HepG2 (cell line): Measurements from ENCODE around the gene ARHGAP26. TPM values are rescaled to one million over a fixed set of nuclear protein-coding genes. Genes with fewer than 3 reads are reported as not detected.
A peak's percentile ranks its signal among the peaks of the same experiment; 100 is the strongest.

ENCODE experiments used
- ARHGAP35 ChIP-seq: sonication (generic); formaldehyde crosslinking; IDR thresholded peaks from 2 replicates; pipeline ENCODE4 v1.9.0; 2022; ENCODE audit warnings: mild to moderate bottlenecking, inconsistent platforms, moderate library complexity, missing genetic modification reagents, borderline replicate concordance
- ATF7-NPFF ChIP-seq: sonication (generic); formaldehyde crosslinking; IDR thresholded peaks from 2 replicates; pipeline ENCODE4 v1.8.1; 2023; ENCODE audit warnings: mild to moderate bottlenecking, low read depth, missing genetic modification reagents, moderate library complexity
- GATAD2A ChIP-seq: IDR thresholded peaks from 2 replicates; pipeline ENCODE4 v1.6.1; 2016
- IKZF4 ChIP-seq: sonication (generic); formaldehyde crosslinking; IDR thresholded peaks from 2 replicates; pipeline ENCODE4 v1.5.1; 2020; ENCODE audit warnings: borderline replicate concordance, mild to moderate bottlenecking, low read depth, missing genetic modification reagents; ENCODE audit errors: not compliant biosample characterization
- NCOA1 ChIP-seq: sonication (generic); formaldehyde crosslinking; IDR thresholded peaks from 2 replicates; pipeline ENCODE4 v1.9.0; 2021; ENCODE audit warnings: missing genetic modification reagents
- ZFY ChIP-seq: sonication (generic); formaldehyde crosslinking; IDR thresholded peaks from 2 replicates; pipeline ENCODE4 v1.4.0; 2020; ENCODE audit warnings: missing genetic modification reagents
- ZNF274 ChIP-seq: sonication (generic); formaldehyde crosslinking; IDR thresholded peaks from 2 replicates; pipeline ENCODE4 v1.5.1; 2020; ENCODE audit warnings: mild to moderate bottlenecking, missing genetic modification reagents
- ZNF317 ChIP-seq: sonication (generic); formaldehyde crosslinking; IDR thresholded peaks from 2 replicates; pipeline ENCODE4 v1.5.0; 2020; ENCODE audit warnings: mild to moderate bottlenecking, missing genetic modification reagents
- ZNF326 ChIP-seq: sonication (generic); formaldehyde crosslinking; IDR thresholded peaks from 2 replicates; pipeline ENCODE4 v1.4.0; 2020; ENCODE audit warnings: missing genetic modification reagents, borderline replicate concordance
- ZNF496 ChIP-seq: sonication (generic); formaldehyde crosslinking; IDR thresholded peaks from 2 replicates; pipeline ENCODE4 v1.8.1; 2023; ENCODE audit warnings: mild to moderate bottlenecking, moderate library complexity, missing genetic modification reagents; ENCODE audit not compliant: insufficient replicate concordance
- polyA plus RNA-seq, 8 experiments: library from polyadenylated mRNA; depleted of rRNA in 3 of 8; stranded (reverse) in 7 of 8; unstranded in 1 of 8; fragments of >200 nt; fragmentation: Illumina TruSeq in 4 of 8; extraction: Trizol in 4 of 8; gene quantifications; 2 replicates each; pipeline versions ENCODE4 v1.2.1 to v1.2.3, GENCODE V29; 2011 to 2016; ENCODE audit warnings: low read depth in 4 of 8, missing spikeins in 1 of 8, mixed read lengths in 1 of 8; ENCODE audit not compliant: insufficient read depth in 1 of 8
- total RNA-seq, 5 experiments: library from RNA; depleted of rRNA; stranded (reverse); fragments of >200 nt; fragmentation: Illumina TruSeq; extraction: Trizol; gene quantifications; 2 replicates each; pipeline ENCODE4 v1.2.3, GENCODE V29; 2016; ENCODE audit warnings: low read depth in 1 of 5
- TF ChIP-seq, protein P1 (sequence below): sonication (generic); formaldehyde crosslinking; IDR thresholded peaks from 2 replicates; pipeline ENCODE4 v1.4.0; 2020; ENCODE audit warnings: missing genetic modification reagents, borderline replicate concordance
- TF ChIP-seq, protein P2 (sequence below): sonication (generic); formaldehyde crosslinking; IDR thresholded peaks from 2 replicates; pipeline ENCODE4 v1.4.0; 2020; ENCODE audit warnings: missing genetic modification reagents, borderline replicate concordance
- TF ChIP-seq, protein P3 (sequence below), 2 experiments: sonication (generic) in 1 of 2; formaldehyde crosslinking in 1 of 2; IDR thresholded peaks; 2 replicates each; pipeline versions ENCODE4 v1.6.1 to v1.9.0; 2014 to 2022; ENCODE audit warnings: antibody characterized with exemption in 1 of 2, borderline replicate concordance in 1 of 2, inconsistent platforms in 1 of 2, low read depth in 1 of 2, missing genetic modification reagents in 1 of 2

ARHGAP26 gene
- total and polyA plus RNA-seq, 2 of the 13 experiments (the other 11 are each of a cell fraction or from before 2014, with no cell fraction given) = 9.6 to 18.2 TPM

DNA sequence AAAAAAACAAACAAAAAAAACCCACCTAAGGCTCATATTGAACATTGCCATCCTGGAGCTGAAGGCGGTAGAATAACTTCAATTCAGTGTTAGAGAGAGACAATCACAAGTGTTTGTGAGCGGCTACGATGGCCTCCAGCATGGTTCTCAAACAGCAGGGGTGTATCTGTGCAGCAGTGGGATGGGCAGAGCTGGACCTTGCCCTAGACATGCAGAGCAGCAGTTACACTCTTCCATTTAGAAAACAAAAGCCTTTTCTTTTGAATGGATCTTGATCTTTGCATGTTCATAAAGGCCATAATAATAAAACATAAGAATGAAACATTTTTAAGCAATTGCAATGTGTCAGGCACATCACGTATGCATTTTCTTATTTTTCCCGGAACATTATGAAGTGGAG is 50.3 kb downstream of the ARHGAP26 start (continued):
- TF ChIP-seq, protein P1, sequence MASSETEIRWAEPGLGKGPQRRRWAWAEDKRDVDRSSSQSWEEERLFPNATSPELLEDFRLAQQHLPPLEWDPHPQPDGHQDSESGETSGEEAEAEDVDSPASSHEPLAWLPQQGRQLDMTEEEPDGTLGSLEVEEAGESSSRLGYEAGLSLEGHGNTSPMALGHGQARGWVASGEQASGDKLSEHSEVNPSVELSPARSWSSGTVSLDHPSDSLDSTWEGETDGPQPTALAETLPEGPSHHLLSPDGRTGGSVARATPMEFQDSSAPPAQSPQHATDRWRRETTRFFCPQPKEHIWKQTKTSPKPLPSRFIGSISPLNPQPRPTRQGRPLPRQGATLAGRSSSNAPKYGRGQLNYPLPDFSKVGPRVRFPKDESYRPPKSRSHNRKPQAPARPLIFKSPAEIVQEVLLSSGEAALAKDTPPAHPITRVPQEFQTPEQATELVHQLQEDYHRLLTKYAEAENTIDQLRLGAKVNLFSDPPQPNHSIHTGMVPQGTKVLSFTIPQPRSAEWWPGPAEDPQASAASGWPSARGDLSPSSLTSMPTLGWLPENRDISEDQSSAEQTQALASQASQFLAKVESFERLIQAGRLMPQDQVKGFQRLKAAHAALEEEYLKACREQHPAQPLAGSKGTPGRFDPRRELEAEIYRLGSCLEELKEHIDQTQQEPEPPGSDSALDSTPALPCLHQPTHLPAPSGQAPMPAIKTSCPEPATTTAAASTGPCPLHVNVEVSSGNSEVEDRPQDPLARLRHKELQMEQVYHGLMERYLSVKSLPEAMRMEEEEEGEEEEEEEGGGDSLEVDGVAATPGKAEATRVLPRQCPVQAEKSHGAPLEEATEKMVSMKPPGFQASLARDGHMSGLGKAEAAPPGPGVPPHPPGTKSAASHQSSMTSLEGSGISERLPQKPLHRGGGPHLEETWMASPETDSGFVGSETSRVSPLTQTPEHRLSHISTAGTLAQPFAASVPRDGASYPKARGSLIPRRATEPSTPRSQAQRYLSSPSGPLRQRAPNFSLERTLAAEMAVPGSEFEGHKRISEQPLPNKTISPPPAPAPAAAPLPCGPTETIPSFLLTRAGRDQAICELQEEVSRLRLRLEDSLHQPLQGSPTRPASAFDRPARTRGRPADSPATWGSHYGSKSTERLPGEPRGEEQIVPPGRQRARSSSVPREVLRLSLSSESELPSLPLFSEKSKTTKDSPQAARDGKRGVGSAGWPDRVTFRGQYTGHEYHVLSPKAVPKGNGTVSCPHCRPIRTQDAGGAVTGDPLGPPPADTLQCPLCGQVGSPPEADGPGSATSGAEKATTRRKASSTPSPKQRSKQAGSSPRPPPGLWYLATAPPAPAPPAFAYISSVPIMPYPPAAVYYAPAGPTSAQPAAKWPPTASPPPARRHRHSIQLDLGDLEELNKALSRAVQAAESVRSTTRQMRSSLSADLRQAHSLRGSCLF (CRISPR knock-in tag) = no peak
- TF ChIP-seq ZNF274 (CRISPR knock-in tag) = no peak
- no peak for TF ChIP-seq IKZF4 (CRISPR knock-in tag)
- TF ChIP-seq ARHGAP35 = no peak
- TF ChIP-seq, protein P2, sequence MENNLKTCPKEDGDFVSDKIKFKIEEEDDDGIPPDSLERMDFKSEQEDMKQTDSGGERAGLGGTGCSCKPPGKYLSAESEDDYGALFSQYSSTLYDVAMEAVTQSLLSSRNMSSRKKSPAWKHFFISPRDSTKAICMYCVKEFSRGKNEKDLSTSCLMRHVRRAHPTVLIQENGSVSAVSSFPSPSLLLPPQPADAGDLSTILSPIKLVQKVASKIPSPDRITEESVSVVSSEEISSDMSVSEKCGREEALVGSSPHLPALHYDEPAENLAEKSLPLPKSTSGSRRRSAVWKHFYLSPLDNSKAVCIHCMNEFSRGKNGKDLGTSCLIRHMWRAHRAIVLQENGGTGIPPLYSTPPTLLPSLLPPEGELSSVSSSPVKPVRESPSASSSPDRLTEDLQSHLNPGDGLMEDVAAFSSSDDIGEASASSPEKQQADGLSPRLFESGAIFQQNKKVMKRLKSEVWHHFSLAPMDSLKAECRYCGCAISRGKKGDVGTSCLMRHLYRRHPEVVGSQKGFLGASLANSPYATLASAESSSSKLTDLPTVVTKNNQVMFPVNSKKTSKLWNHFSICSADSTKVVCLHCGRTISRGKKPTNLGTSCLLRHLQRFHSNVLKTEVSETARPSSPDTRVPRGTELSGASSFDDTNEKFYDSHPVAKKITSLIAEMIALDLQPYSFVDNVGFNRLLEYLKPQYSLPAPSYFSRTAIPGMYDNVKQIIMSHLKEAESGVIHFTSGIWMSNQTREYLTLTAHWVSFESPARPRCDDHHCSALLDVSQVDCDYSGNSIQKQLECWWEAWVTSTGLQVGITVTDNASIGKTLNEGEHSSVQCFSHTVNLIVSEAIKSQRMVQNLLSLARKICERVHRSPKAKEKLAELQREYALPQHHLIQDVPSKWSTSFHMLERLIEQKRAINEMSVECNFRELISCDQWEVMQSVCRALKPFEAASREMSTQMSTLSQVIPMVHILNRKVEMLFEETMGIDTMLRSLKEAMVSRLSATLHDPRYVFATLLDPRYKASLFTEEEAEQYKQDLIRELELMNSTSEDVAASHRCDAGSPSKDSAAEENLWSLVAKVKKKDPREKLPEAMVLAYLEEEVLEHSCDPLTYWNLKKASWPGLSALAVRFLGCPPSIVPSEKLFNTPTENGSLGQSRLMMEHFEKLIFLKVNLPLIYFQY (CRISPR knock-in tag) = no peak
- TF ChIP-seq ZNF317 (CRISPR knock-in tag) = no peak
- no peak for TF ChIP-seq ZNF496 (CRISPR knock-in tag)
- TF ChIP-seq ZFY = no peak
- TF ChIP-seq, protein P3, sequence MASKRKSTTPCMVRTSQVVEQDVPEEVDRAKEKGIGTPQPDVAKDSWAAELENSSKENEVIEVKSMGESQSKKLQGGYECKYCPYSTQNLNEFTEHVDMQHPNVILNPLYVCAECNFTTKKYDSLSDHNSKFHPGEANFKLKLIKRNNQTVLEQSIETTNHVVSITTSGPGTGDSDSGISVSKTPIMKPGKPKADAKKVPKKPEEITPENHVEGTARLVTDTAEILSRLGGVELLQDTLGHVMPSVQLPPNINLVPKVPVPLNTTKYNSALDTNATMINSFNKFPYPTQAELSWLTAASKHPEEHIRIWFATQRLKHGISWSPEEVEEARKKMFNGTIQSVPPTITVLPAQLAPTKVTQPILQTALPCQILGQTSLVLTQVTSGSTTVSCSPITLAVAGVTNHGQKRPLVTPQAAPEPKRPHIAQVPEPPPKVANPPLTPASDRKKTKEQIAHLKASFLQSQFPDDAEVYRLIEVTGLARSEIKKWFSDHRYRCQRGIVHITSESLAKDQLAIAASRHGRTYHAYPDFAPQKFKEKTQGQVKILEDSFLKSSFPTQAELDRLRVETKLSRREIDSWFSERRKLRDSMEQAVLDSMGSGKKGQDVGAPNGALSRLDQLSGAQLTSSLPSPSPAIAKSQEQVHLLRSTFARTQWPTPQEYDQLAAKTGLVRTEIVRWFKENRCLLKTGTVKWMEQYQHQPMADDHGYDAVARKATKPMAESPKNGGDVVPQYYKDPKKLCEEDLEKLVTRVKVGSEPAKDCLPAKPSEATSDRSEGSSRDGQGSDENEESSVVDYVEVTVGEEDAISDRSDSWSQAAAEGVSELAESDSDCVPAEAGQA (IDR thresholded peaks at IDR 0.05; ENCODE audit: low read depth) = no peak
- TF ChIP-seq, protein P3 (CRISPR knock-in tag; IDR thresholded peaks at IDR 0.05; ENCODE audit: borderline replicate concordance) = no peak
- no peak for TF ChIP-seq NCOA1 (CRISPR knock-in tag)
- no peak for TF ChIP-seq ZNF326 (CRISPR knock-in tag)
- TF ChIP-seq ATF7-NPFF (CRISPR knock-in tag) = no peak
- peak; percentile 75 for TF ChIP-seq GATAD2A (CRISPR knock-in tag)
